Measurements from ENCODE around the gene PGAP6. TPM values are rescaled to one million over a fixed set of nuclear protein-coding genes. Genes with fewer than 3 reads are reported as not detected.

Gene PGAP6
- total and polyA plus RNA-seq, 2 of the 13 experiments (the other 11 are each of a cell fraction or from before 2014, with no cell fraction given), result 52.7 to 136 TPM

DNA sequence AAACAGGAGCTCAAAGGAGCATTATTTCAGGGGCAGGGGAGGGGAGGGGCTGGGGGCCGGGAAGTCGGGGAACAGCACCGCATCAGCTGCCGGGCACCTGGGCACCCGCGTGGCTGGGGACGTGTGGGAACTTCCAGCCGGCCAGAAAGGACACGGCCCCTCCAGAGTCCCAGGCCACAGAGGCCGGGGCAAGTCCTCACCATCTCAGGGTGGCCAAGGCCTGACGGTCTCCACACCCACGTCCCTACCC, 1.1 kb downstream of the PGAP6 start (continued):
- TF ChIP-seq ZNF280B (CRISPR knock-in tag; IDR thresholded peaks at IDR 0.05; ENCODE audit: borderline replicate concordance), result no peak
- TF ChIP-seq ZNF7 (CRISPR knock-in tag; IDR thresholded peaks at IDR 0.05), result no peak
- TF ChIP-seq YEATS2 (CRISPR knock-in tag; IDR thresholded peaks at IDR 0.05; ENCODE audit: borderline replicate concordance), result no peak
- TF ChIP-seq SOX6 (IDR thresholded peaks at IDR 0.05), result no peak
- no peak for TF ChIP-seq SOX6 (CRISPR knock-in tag; IDR thresholded peaks at IDR 0.05)
- TF ChIP-seq KMT2A (CRISPR knock-in tag; IDR thresholded peaks at IDR 0.05), result no peak
- no peak for TF ChIP-seq ZNF224 (CRISPR knock-in tag; IDR thresholded peaks at IDR 0.05)
- TF ChIP-seq CREB1 (IDR thresholded peaks at IDR 0.05), result no peak
- no peak for TF ChIP-seq CREB1 (CRISPR knock-in tag; IDR thresholded peaks at IDR 0.05)
- 0 out of 2 replicates have a peak, but pooled peaks have one; percentile 59 for TF ChIP-seq PCBP1 (IDR thresholded peaks at IDR 0.05; ENCODE audit: borderline replicate concordance, low read depth, low read length)
- no peak for TF ChIP-seq FUBP1 (CRISPR knock-in tag; IDR thresholded peaks at IDR 0.05; ENCODE audit: borderline replicate concordance)
- TF ChIP-seq MED1 (CRISPR knock-in tag; IDR thresholded peaks at IDR 0.05), result no peak
- TF ChIP-seq NR0B2 (CRISPR knock-in tag; IDR thresholded peaks at IDR 0.05), result no peak; the same call in 1 of the 2 replicates
- TF ChIP-seq ZNF713 (CRISPR knock-in tag; IDR thresholded peaks at IDR 0.05), result no peak
- no peak for TF ChIP-seq ETV5 (CRISPR knock-in tag; IDR thresholded peaks at IDR 0.05; ENCODE audit: borderline replicate concordance)
- TF ChIP-seq ZNF383 (CRISPR knock-in tag; IDR thresholded peaks at IDR 0.05; ENCODE audit: borderline replicate concordance), result no peak
- TF ChIP-seq ZNF672 (CRISPR knock-in tag; IDR thresholded peaks at IDR 0.05), result no peak
- TF ChIP-seq POLR2A (IDR thresholded peaks at IDR 0.05; ENCODE audit: insufficient read depth in 1 of 2, low read depth in 2 of 2, low read length in 2 of 2), result no peak
- TF ChIP-seq MATR3 (CRISPR knock-in tag; IDR thresholded peaks at IDR 0.05), result no peak
- no peak for TF ChIP-seq ELK4 (CRISPR knock-in tag; IDR thresholded peaks at IDR 0.05; ENCODE audit: borderline replicate concordance)
- TF ChIP-seq, protein P1, sequence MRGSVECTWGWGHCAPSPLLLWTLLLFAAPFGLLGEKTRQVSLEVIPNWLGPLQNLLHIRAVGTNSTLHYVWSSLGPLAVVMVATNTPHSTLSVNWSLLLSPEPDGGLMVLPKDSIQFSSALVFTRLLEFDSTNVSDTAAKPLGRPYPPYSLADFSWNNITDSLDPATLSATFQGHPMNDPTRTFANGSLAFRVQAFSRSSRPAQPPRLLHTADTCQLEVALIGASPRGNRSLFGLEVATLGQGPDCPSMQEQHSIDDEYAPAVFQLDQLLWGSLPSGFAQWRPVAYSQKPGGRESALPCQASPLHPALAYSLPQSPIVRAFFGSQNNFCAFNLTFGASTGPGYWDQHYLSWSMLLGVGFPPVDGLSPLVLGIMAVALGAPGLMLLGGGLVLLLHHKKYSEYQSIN (CRISPR knock-in tag; IDR thresholded peaks at IDR 0.05; ENCODE audit: borderline replicate concordance), result no peak
- TF ChIP-seq BORCS8-MEF2B (CRISPR knock-in tag; IDR thresholded peaks at IDR 0.05), result no peak
- no peak for TF ChIP-seq ZNF775 (CRISPR knock-in tag; IDR thresholded peaks at IDR 0.05; ENCODE audit: borderline replicate concordance)
- TF ChIP-seq KLF9 (CRISPR knock-in tag; IDR thresholded peaks at IDR 0.05; ENCODE audit: low read depth), result no peak
- 0 out of 2 replicates have a peak, but pooled peaks have one; percentile 15 for TF ChIP-seq ZNF225 (CRISPR knock-in tag; IDR thresholded peaks at IDR 0.05)
- TF ChIP-seq MTA1 (CRISPR knock-in tag; IDR thresholded peaks at IDR 0.05; ENCODE audit: borderline replicate concordance), result 0 out of 2 replicates have a peak, but pooled peaks have one; percentile 18
- peak; percentile 10; the same call in 1 of the 2 replicates for TF ChIP-seq ZNF580 (CRISPR knock-in tag; IDR thresholded peaks at IDR 0.05; ENCODE audit: borderline replicate concordance, low read depth)
- TF ChIP-seq ZNF251 (CRISPR knock-in tag; IDR thresholded peaks at IDR 0.05), result no peak
